H1 (cell line): Measurements from ENCODE around the gene MYO16. TPM values are rescaled to one million over a fixed set of nuclear protein-coding genes. Genes with fewer than 3 reads are reported as not detected.
A peak's percentile ranks its signal among the peaks of the same experiment; 100 is the strongest.

Experiments
- CTCF ChIA-PET: fragments of 300-600 bp; sonication (Branson Sonifier 250); formaldehyde crosslinking; loops from one replicate; lab custom pipeline; 2021; ENCODE audit not compliant: partially characterized antibody; lab: Charles Lee
- POLR2A ChIA-PET: fragments of 300-600 bp; sonication (Branson Sonifier 250); formaldehyde crosslinking; loops from one replicate; lab custom pipeline; 2021; ENCODE audit warnings: inconsistent platforms; ENCODE audit not compliant: partially characterized antibody; lab: Charles Lee
- DNase-seq, 2 experiments: peaks; one replicate each; pipeline versions ENCODE4 v3.0.0 to v3.0.0-alpha.2; 2010 to 2022; ENCODE audit warnings: low spot score in 2 of 2, low read depth in 1 of 2, mixed read lengths in 1 of 2
- FAIRE-seq: peaks from 2 replicates; lab custom pipeline; 2011; peaks lifted over from hg19 to GRCh38; lab: Jason Lieb, UNC
- H2AFZ ChIP-seq: 2 replicates; pipeline ENCODE4 v1.8.1; 2012; ENCODE audit warnings: low read length, inconsistent platforms
- H2AK5ac ChIP-seq: 2 replicates; pipeline ENCODE4 v1.6.1; 2013; ENCODE audit warnings: low read depth, low read length
- H2BK120ac ChIP-seq: replicated peaks from 2 replicates; pipeline ENCODE3; 2013; ENCODE audit warnings: low read depth, low read length, inconsistent platforms
- H2BK12ac ChIP-seq: 2 replicates; pipeline ENCODE4 v1.6.1; 2013; ENCODE audit warnings: low read depth, low read length
- H2BK15ac ChIP-seq: 2 replicates; pipeline ENCODE4 v1.6.1; 2013; ENCODE audit warnings: low read length
- H2BK20ac ChIP-seq: 2 replicates; pipeline ENCODE4 v1.6.1; 2013; ENCODE audit warnings: low read length
- H2BK5ac ChIP-seq: 2 replicates; pipeline ENCODE4 v1.6.1; 2013; ENCODE audit warnings: low read depth, low read length
- H3K14ac ChIP-seq: 2 replicates; pipeline ENCODE4 v1.6.1; 2013; ENCODE audit warnings: inconsistent platforms; ENCODE audit not compliant: insufficient read length
- H3K18ac ChIP-seq: 2 replicates; pipeline ENCODE4 v1.6.1; 2013; ENCODE audit warnings: low read length; ENCODE audit errors: extremely low read depth
- H3K23ac ChIP-seq: 2 replicates; pipeline ENCODE4 v1.6.1; 2013; ENCODE audit warnings: inconsistent platforms; ENCODE audit not compliant: insufficient read length
- H3K23me2 ChIP-seq: 2 replicates; pipeline ENCODE4 v1.6.1; 2013; ENCODE audit warnings: low read depth, low read length
- H3K27ac ChIP-seq: 2 replicates; pipeline ENCODE4 v1.6.1; 2011; ENCODE audit warnings: low read depth, low read length, inconsistent platforms
- H3K27me3 ChIP-seq, 4 experiments: replicated peaks in 1 of 4; 1 replicate in 1 of 4; 2 replicates in 3 of 4; pipeline versions ENCODE4 v1.6.1 to v1.8.1; 2011 to 2013; ENCODE audit warnings: low read length in 3 of 4, mild to moderate bottlenecking in 3 of 4, inconsistent platforms in 2 of 4, mixed read lengths in 2 of 4, moderate library complexity in 1 of 4; ENCODE audit not compliant: control insufficient read depth in 3 of 4, insufficient read depth in 3 of 4; ENCODE audit errors: extremely low read depth in 1 of 4
- H3K36me3 ChIP-seq, 4 experiments: 2 replicates each; pipeline versions ENCODE4 v1.6.1 to v1.8.1; 2011 to 2013; ENCODE audit warnings: mild to moderate bottlenecking in 4 of 4, low read length in 3 of 4, moderate library complexity in 2 of 4, control low read depth in 1 of 4, inconsistent platforms in 1 of 4; ENCODE audit not compliant: insufficient read depth in 4 of 4, control insufficient read depth in 2 of 4
- H3K4ac ChIP-seq: replicated peaks from 2 replicates; pipeline ENCODE3; 2013; ENCODE audit warnings: low read length, low read depth, mixed read lengths, inconsistent platforms; ENCODE audit not compliant: insufficient read length
- H3K4me1 ChIP-seq, 4 experiments: replicated peaks in 1 of 4; 1 replicate in 1 of 4; 2 replicates in 3 of 4; pipeline versions ENCODE4 v1.6.1 to v1.8.1; 2011 to 2013; ENCODE audit warnings: low read length in 3 of 4, inconsistent platforms in 2 of 4, mixed read lengths in 1 of 4; ENCODE audit not compliant: insufficient read depth in 4 of 4, control insufficient read depth in 3 of 4
- H3K4me2 ChIP-seq, 2 experiments: 2 replicates each; pipeline versions ENCODE4 v1.6.1 to v1.8.1; 2011 to 2013; ENCODE audit warnings: low read depth in 2 of 2, low read length in 2 of 2, control low read depth in 1 of 2, inconsistent platforms in 1 of 2, mild to moderate bottlenecking in 1 of 2; ENCODE audit not compliant: insufficient read depth in 1 of 2
- H3K4me3 ChIP-seq, 4 experiments: fragments of 200-600, 300-600 bp in 1 of 4; sonication (generic), shearing (Covaris generic), sonication (Bioruptor Twin) in 1 of 4; 2 replicates each; pipeline versions ENCODE4 v1.5.1 to v1.8.1; 2011 to 2016; ENCODE audit warnings: low read length in 4 of 4, low read depth in 3 of 4, control low read depth in 2 of 4, inconsistent platforms in 2 of 4, mild to moderate bottlenecking in 2 of 4, mixed read lengths in 1 of 4, moderate library complexity in 1 of 4; ENCODE audit not compliant: insufficient read depth in 2 of 4; ENCODE audit errors: extremely low read depth in 1 of 4
- H3K56ac ChIP-seq: replicated peaks from 2 replicates; pipeline ENCODE3; 2013; ENCODE audit warnings: low read depth, mild to moderate bottlenecking, mixed read lengths, low read length, inconsistent platforms; ENCODE audit not compliant: insufficient read length
- H3K79me1 ChIP-seq: 2 replicates; pipeline ENCODE4 v1.6.1; 2013; ENCODE audit warnings: low read depth, low read length, control low read depth
- H3K79me2 ChIP-seq, 2 experiments: 2 replicates each; pipeline versions ENCODE4 v1.6.1 to v1.8.1; 2012 to 2013; ENCODE audit warnings: low read length in 2 of 2, mild to moderate bottlenecking in 2 of 2, inconsistent platforms in 1 of 2; ENCODE audit not compliant: insufficient read depth in 2 of 2, control insufficient read depth in 1 of 2
- H3K9ac ChIP-seq, 4 experiments: replicated peaks in 1 of 4; 1 replicate in 1 of 4; 2 replicates in 3 of 4; pipeline versions ENCODE4 v1.6.1 to v1.8.1; 2011 to 2013; ENCODE audit warnings: low read depth in 3 of 4, low read length in 3 of 4, control low read depth in 2 of 4, mild to moderate bottlenecking in 2 of 4, moderate library complexity in 2 of 4, inconsistent platforms in 1 of 4; ENCODE audit errors: extremely low read depth in 1 of 4
- H3K9me3 ChIP-seq, 2 experiments: 2 replicates each; pipeline versions ENCODE4 v1.6.1 to v1.8.1; 2012 to 2013; ENCODE audit warnings: mild to moderate bottlenecking in 2 of 2, moderate library complexity in 2 of 2, control low read depth in 1 of 2, inconsistent platforms in 1 of 2, low read depth in 1 of 2, low read length in 1 of 2, mixed read lengths in 1 of 2; ENCODE audit not compliant: insufficient read depth in 2 of 2
- H4K20me1 ChIP-seq, 2 experiments: replicated peaks in 1 of 2; 2 replicates each; pipeline versions ENCODE3 to v1.8.1; 2011 to 2013; ENCODE audit warnings: inconsistent platforms in 2 of 2, low read length in 2 of 2, mild to moderate bottlenecking in 1 of 2; ENCODE audit not compliant: insufficient read depth in 2 of 2, control insufficient read depth in 1 of 2
- H4K5ac ChIP-seq: 2 replicates; pipeline ENCODE4 v1.6.1; 2013; ENCODE audit warnings: low read length, low read depth, mixed read lengths, inconsistent platforms; ENCODE audit not compliant: insufficient read length
- H4K8ac ChIP-seq: 2 replicates; pipeline ENCODE4 v1.8.0; 2013; ENCODE audit warnings: mild to moderate bottlenecking, moderate library complexity, low read length, inconsistent platforms; ENCODE audit not compliant: insufficient read depth; ENCODE audit errors: extremely low read depth
- H4K91ac ChIP-seq: replicated peaks from 2 replicates; pipeline ENCODE3; 2013; ENCODE audit warnings: low read length, mixed read lengths, inconsistent platforms; ENCODE audit not compliant: insufficient read length
- CBX5 ChIP-seq: fragments of 300-800, 300-1000 bp; sonication (generic); IDR thresholded peaks from 2 replicates; pipeline ENCODE4 v1.7.1; 2016; ENCODE audit warnings: antibody characterized with exemption, low read length, low read depth
- CTCF ChIP-seq, 3 experiments: IDR thresholded peaks; 1 replicate in 2 of 3; 2 replicates in 1 of 3; pipeline versions ENCODE4 v1.5.1 to v1.6.1; 2011; ENCODE audit warnings: low read length in 3 of 3, mild to moderate bottlenecking in 3 of 3, inconsistent platforms in 2 of 3, low read depth in 1 of 3, moderate library complexity in 1 of 3; ENCODE audit not compliant: insufficient read depth in 1 of 3; ENCODE audit errors: control extremely low read depth in 1 of 3
- EZH2 ChIP-seq: fragments of 200-600 bp; sonication (generic); IDR thresholded peaks from 2 replicates; pipeline ENCODE4 v1.7.1; 2012; ENCODE audit warnings: low read depth, mild to moderate bottlenecking, moderate library complexity, low read length, inconsistent platforms; ENCODE audit not compliant: severe bottlenecking
- HDAC6 ChIP-seq: IDR thresholded peaks from one replicate; pipeline ENCODE4 v1.7.1; 2012; ENCODE audit warnings: low read depth, mild to moderate bottlenecking, inconsistent platforms, low read length, moderate library complexity
- POLR2A ChIP-seq, 2 experiments: IDR thresholded peaks; 1 replicate in 1 of 2; 2 replicates in 1 of 2; pipeline ENCODE4 v1.6.1; 2011; ENCODE audit warnings: low read depth in 2 of 2, low read length in 2 of 2, mild to moderate bottlenecking in 2 of 2; ENCODE audit errors: control extremely low read depth in 1 of 2
- RXRA ChIP-seq: IDR thresholded peaks from 2 replicates; pipeline ENCODE4 v1.6.1; 2011; ENCODE audit warnings: low read depth, mild to moderate bottlenecking, low read length, moderate library complexity; ENCODE audit not compliant: insufficient read depth
- SP4 ChIP-seq: IDR thresholded peaks from 2 replicates; pipeline ENCODE4 v1.6.1; 2012; ENCODE audit warnings: low read length, inconsistent platforms
- TAF1 ChIP-seq: IDR thresholded peaks from 2 replicates; pipeline ENCODE4 v1.6.1; 2011; ENCODE audit warnings: mild to moderate bottlenecking, low read depth, low read length
- WGBS, 2 experiments: shearing (Covaris generic) in 1 of 2; methylation state at CpG; one replicate each; pipeline versions ENCODE4 v1.1.6 to v1.1.7; 2013 to 2015; ENCODE audit warnings: low lambda C conversion rate in 2 of 2, mixed read lengths in 2 of 2, inconsistent platforms in 1 of 2, low coverage in 1 of 2, missing lambda C conversion rate in 1 of 2; ENCODE audit not compliant: insufficient replicate concordance in 2 of 2, insufficient coverage in 1 of 2, insufficient read length in 1 of 2; ENCODE audit errors: extremely low coverage in 1 of 2, missing lambda C conversion rate in 1 of 2; 5-methylcytosine and 5-hydroxymethylcytosine counted together
- polyA plus RNA-seq, 7 experiments: library from polyadenylated mRNA; depleted of rRNA in 3 of 7; stranded (reverse) in 5 of 7; unstranded in 2 of 7; fragments of >200 nt in 5 of 7; fragments of 200-250 nt in 2 of 7; gene quantifications; 1 replicate in 5 of 7; 2 replicates in 1 of 7; 4 replicates in 1 of 7; pipeline versions ENCODE4 v1.2.1 to v1.2.3, GENCODE V29; 2011 to 2013; ENCODE audit warnings: missing spikeins in 2 of 7, mixed read lengths in 2 of 7
- total RNA-seq: library from RNA; stranded (reverse); fragmentation: NEBNext Ultra II Directional; extraction: Animal tissue kit (Norgen Biotek cat#: 25700); gene quantifications from 2 replicates; pipeline ENCODE4 v1.2.1, GENCODE V29; 2021

Gene MYO16
- total and polyA plus RNA-seq, 2 of the 8 experiments (the other 6 are each of a cell fraction or from before 2014, with no cell fraction given), result 0.02 to 0.22 TPM

- ChIA-PET POLR2A (no interaction called here), CTCF (interaction anchor here (0.8 to 1.5 kb wide), 2 partner anchors 9 to 257 kb away, joined by 3 to 4 read pairs; partner anchors contain the start of gene MYO16)
- TF ChIP-seq SP4 (no peak), TAF1 (no peak), POLR2A (IDR thresholded peaks at IDR 0.05; ENCODE audit: control extremely low read depth in 1 of 2, low read depth in 2 of 2, low read length in 2 of 2) (no peak), EZH2 (no peak), CBX5 (no peak), CTCF (IDR thresholded peaks at IDR 0.05; ENCODE audit: control extremely low read depth in 1 of 3, insufficient read depth in 1 of 3, low read depth in 1 of 3, low read length in 3 of 3) (no peak), HDAC6 (no peak), RXRA (no peak)
- FAIRE-seq (no peak), DNase-seq (no peak)
- no peak overlapping the region for H2BK120ac ChIP-seq
- H2BK5ac ChIP-seq, result no peak overlapping the region
- no peak overlapping the region for H3K27ac ChIP-seq
- 97% methylated on average over 4 of the region's 4 CpGs; no CpG with 5 or more reads in 1 of the 2 experiments for WGBS, 2 experiments
- no peaks in the 10 kb centered on the region for H4K20me1 ChIP-seq
- no peaks in the 10 kb centered on the region for H3K4me1 ChIP-seq
- no peak overlapping the region for H3K18ac ChIP-seq
- peak overlapping the region; percentile 29; the same call in 1 of the 2 replicates for H2AFZ ChIP-seq
- no peak overlapping the region for H2BK20ac ChIP-seq
- H3K14ac ChIP-seq, result no peak overlapping the region
- no peak overlapping the region for H3K56ac ChIP-seq
- H3K36me3 ChIP-seq, result no peaks in the 10 kb centered on the region
- no peak overlapping the region for H3K23ac ChIP-seq
- no peak overlapping the region for H4K8ac ChIP-seq
- H3K4me2 ChIP-seq, result no peak overlapping the region
- H3K4ac ChIP-seq, result no peak overlapping the region
- H3K9me3 ChIP-seq, result no peaks in the 10 kb centered on the region
- no peaks in the 10 kb centered on the region for H3K27me3 ChIP-seq
- no peak overlapping the region for H3K9ac ChIP-seq
- no peaks in the 10 kb centered on the region for H3K23me2 ChIP-seq
- no peak overlapping the region for H3K4me3 ChIP-seq
- H2AK5ac ChIP-seq, result no peak overlapping the region
- no peak overlapping the region for H2BK15ac ChIP-seq
- no peaks in the 10 kb centered on the region for H3K79me2 ChIP-seq
- H3K79me1 ChIP-seq, result no peaks in the 10 kb centered on the region
- no peak overlapping the region for H4K5ac ChIP-seq
- no peak overlapping the region for H4K91ac ChIP-seq
- no peak overlapping the region for H2BK12ac ChIP-seq
Measured at GRCh38 chr13:108638901-108639300, 9.5 kb downstream of the MYO16 start.
